NCI-H187 treated with DMSO at 0.1 percent for 48 hours (cell line): ENCODE results near the gene OVCA2.

Source experiments
- DNase-seq: peaks from one replicate; lab custom pipeline; 2025; lab: John Stamatoyannopoulos, UW

Gene OVCA2

DNA sequence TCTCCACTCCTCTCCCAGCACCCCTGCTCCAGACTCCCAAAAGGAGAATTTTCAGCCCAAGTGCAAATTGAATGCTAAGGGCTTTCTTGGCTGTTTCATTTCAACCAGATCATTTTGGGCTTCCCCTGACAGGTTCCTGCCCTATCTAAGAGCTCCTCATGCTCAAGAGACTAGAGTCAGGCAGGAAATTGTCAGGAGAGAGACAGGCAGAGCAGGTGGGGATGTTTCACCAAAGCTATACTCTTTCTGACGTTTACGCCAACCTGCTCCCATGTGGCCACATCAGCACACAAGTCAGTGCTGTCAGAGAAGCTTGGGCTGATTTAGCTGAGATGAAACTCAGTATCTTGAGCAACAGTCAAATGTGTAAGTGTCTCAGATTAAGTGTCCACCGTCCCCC is 44.5 kb downstream of the OVCA2 start:
- DNase-seq: no peak

DNA sequence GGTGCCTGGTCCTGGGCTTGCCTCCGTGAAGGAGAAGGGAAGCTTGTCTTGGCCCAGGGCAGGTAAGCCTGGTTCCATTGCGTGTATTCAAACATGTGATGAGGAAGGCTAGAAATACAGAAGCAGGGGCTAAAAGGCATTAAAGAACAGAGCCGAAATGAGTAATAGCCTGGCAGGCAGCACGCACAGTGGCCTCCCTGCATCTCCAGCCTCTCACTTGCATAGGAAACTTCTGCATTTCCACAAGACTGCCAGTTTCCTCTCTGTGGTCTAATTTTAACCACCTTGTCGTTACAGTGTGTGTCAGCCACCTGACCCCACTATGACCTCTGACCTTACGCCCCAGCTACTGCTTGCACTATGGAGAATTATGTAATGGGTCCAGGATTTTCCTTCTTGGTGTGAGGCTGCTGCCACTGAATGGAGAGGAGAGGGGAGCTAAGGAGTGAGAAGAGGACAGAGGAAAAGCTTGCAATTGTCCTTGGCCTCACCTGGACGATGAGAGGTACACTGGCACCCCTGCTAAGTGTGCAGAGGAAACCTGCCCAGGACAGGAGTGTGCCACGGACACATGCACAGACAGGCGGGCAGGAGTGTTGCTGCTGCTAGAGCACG is 45.9 kb downstream of the OVCA2 start:
- no peak for DNase-seq

DNA sequence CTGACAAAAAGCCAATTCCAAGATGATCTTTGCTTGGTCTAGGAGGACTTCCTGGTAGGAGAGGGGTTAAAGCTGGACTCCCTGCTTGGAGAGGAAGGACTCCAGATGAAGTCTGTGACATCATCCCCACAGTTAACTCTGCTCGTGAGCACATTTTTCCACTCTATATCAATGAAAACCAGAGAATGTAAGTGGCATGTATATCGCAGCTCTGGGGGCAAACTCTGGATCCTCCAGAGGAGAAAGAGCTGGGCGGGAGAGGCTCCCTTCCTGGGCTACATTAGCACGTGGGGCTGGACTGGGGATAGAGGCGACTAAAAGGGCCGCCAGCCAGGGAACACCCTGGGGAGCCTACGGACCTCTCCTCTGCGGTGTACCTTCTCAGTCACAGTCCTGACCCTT is 47.2 kb downstream of the OVCA2 start:
- no peak for DNase-seq

DNA sequence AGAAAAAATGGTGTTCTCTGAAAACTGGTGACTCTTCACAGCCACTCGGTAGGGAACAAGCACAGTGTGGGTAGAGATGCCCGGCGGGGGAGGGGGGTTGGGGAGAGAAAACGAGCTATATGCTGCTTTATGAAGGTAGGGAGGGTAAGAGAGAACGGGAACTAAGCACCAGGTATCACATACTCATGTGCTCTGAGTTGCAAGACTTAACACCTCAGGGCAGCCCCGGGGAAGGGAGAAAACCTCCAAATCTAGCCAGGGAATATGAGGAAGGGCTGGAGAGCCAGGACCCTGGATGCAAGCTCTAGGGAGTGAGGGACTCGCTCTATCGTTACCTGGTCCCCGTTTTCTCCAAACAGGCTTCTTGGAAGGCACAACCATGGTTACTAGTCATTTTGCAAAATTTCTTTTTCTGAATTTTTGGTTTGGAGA is 48.4 kb downstream of the OVCA2 start:
- no peak for DNase-seq

DNA sequence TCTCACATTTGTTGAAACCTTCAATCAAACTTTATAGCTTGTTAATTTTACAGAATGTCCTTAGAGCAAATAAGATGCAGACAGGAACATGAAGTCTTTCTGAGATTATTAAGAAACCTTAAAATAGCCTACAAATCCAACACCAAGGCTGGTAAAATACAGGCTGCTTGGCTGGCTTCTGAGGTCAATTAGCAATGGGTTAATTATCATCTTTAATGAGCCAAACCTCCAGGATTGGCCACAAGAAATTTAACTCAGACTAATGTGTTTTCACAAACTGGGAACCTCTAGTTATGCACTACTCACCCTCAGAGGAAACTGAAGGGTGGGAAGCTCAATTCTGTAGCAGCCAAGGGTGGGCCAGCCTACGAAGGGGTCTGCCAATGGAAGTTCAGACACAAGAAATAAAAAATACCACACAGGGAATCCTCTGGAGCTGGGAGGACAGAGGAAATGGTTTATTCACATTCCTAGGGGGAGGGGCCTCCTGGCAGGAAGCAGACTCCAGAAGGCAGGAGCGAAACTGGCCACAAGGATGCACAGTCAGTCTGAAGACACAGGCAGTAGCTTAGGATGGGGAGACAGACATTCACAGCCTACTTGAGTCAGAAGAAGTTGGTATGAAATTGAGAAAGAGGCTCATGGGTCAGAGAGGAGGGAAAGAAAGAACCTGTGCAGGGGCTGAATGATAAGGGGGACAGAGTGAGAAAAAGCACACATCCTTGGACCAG is 49.1 kb downstream of the OVCA2 start:
- DNase-seq: no peak

DNA sequence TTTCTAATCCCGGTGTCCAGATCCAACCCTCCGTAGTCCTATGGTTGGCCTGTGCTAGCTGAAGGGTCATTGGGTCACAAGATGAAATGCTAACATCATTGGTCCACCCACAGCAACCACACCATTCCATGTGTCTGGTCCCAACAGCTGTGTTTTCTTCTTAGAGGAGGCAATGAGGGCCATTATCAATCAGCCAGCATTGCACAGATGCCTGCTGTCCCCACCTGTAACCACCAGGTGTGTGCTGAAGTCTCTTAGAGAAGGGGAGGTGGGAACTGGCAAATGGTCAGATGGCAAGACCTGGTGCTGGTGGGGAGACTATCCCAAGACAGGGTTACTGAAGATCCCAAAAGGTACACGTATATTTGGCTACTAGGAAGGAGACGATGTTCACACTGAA is 50.4 kb downstream of the OVCA2 start:
- no peak for DNase-seq
